ENCODE measurements around the gene PDK4. TPM values are rescaled to one million over a fixed set of nuclear protein-coding genes. Genes with fewer than 3 reads are reported as not detected.
"Not testable (repeated sequence)": the region's sequence is repeated elsewhere in the genome, so short reads cannot be mapped to it uniquely, and the experiment has no call there.

The PDK4 gene
- total RNA-seq, 2 experiments from 2014 or later, result not detected

GRCh38 chr7:95607561-95607960 is 11.2 kb upstream of the PDK4 start:
- DNase-seq, result no peak
- Mint-ChIP-seq H3K36me3 (ENCODE audit: low read depth) (no peaks in the 10 kb centered on the region), H3K4me3 (no peak overlapping the region), H3K27ac (no peak overlapping the region), H3K4me1 (ENCODE audit: low read depth) (no peaks in the 10 kb centered on the region), H3K27me3 (peaks cover 9% of the 10 kb centered on the region), H3K9me3 (peaks cover 6% of the 10 kb centered on the region)
- ChIA-PET POLR2A (no interaction called here), CTCF (no interaction called here)
- no peak for TF ChIP-seq CTCF (IDR thresholded peaks at IDR 0.05)
- no peaks in the 10 kb centered on the region for H3K4me1 ChIP-seq (ENCODE audit: insufficient read depth, low read length)
- H3K9me3 ChIP-seq (ENCODE audit: control insufficient read depth in 1 of 2, insufficient read depth in 1 of 2, low read length in 2 of 2), result peaks cover 0 to 10% of the 10 kb centered on the region in 2 experiments
- H3K4me3 ChIP-seq (ENCODE audit: low read length), result no peak overlapping the region
- no peaks in the 10 kb centered on the region for H3K36me3 ChIP-seq (ENCODE audit: insufficient read depth, low read length)
- no peaks in the 10 kb centered on the region for H3K27me3 ChIP-seq (ENCODE audit: control insufficient read depth in 1 of 2, insufficient read depth in 2 of 2, low read length in 2 of 2)
- intact Hi-C loops (cut with DNase I, micrococcal nuclease), result no loop called here
- no peak for ATAC-seq (ENCODE audit: poor library complexity)
- H3K27ac ChIP-seq (ENCODE audit: low read depth in 1 of 2, low read length in 2 of 2), result no peak overlapping the region

- intact Hi-C loops (cut with DNase I, micrococcal nuclease), result no loop called here
- ChIA-PET POLR2A (no interaction called here), CTCF (no interaction called here)
- Mint-ChIP-seq H3K9me3 (peaks cover 4% of the 10 kb centered on the region), H3K27ac (no peak overlapping the region), H3K36me3 (ENCODE audit: low read depth) (no peaks in the 10 kb centered on the region), H3K4me1 (ENCODE audit: low read depth) (no peaks in the 10 kb centered on the region), H3K4me3 (no peak overlapping the region), H3K27me3 (peaks cover 4% of the 10 kb centered on the region)
- ATAC-seq (ENCODE audit: poor library complexity) (no peak), DNase-seq (no peak)
- no peaks in the 10 kb centered on the region for H3K27me3 ChIP-seq (ENCODE audit: control insufficient read depth in 1 of 2, insufficient read depth in 2 of 2, low read length in 2 of 2)
- H3K27ac ChIP-seq (ENCODE audit: low read depth in 1 of 2, low read length in 2 of 2), result no peak overlapping the region
- peaks cover 0 to 10% of the 10 kb centered on the region in 2 experiments for H3K9me3 ChIP-seq (ENCODE audit: control insufficient read depth in 1 of 2, insufficient read depth in 1 of 2, low read length in 2 of 2)
- no peaks in the 10 kb centered on the region for H3K4me1 ChIP-seq (ENCODE audit: insufficient read depth, low read length)
- no peaks in the 10 kb centered on the region for H3K36me3 ChIP-seq (ENCODE audit: insufficient read depth, low read length)
- TF ChIP-seq CTCF (IDR thresholded peaks at IDR 0.05), result no peak
- H3K4me3 ChIP-seq (ENCODE audit: low read length), result no peak overlapping the region
These were observed 9.0 kb upstream of the PDK4 start for GRCh38 chr7:95605275-95605674.

- CTCF ChIA-PET; POLR2A ChIA-PET; H3K4me3 ChIP-seq (ENCODE audit: low read length); H3K27ac ChIP-seq (ENCODE audit: low read depth in 1 of 2, low read length in 2 of 2); intact Hi-C loops (cut with DNase I, micrococcal nuclease); H3K4me3 Mint-ChIP-seq; H3K36me3 ChIP-seq (ENCODE audit: insufficient read depth, low read length); H3K27ac Mint-ChIP-seq; H3K4me1 Mint-ChIP-seq (ENCODE audit: low read depth); H3K9me3 ChIP-seq (ENCODE audit: control insufficient read depth in 1 of 2, insufficient read depth in 1 of 2, low read length in 2 of 2); H3K4me1 ChIP-seq (ENCODE audit: insufficient read depth, low read length); H3K27me3 Mint-ChIP-seq; H3K9me3 Mint-ChIP-seq; ATAC-seq (ENCODE audit: poor library complexity); DNase-seq; H3K36me3 Mint-ChIP-seq (ENCODE audit: low read depth); H3K27me3 ChIP-seq (ENCODE audit: control insufficient read depth in 1 of 2, insufficient read depth in 2 of 2, low read length in 2 of 2): not testable (repeated sequence)
These were observed 8.5 kb upstream of the PDK4 start for GRCh38 chr7:95604811-95605210.

GRCh38 chr7:95604397-95604796 is 8.1 kb upstream of the PDK4 start:
- H3K4me1 ChIP-seq (ENCODE audit: insufficient read depth, low read length); H3K9me3 ChIP-seq (ENCODE audit: control insufficient read depth in 1 of 2, insufficient read depth in 1 of 2, low read length in 2 of 2); CTCF ChIA-PET; H3K36me3 Mint-ChIP-seq (ENCODE audit: low read depth); intact Hi-C loops (cut with DNase I, micrococcal nuclease); H3K9me3 Mint-ChIP-seq; H3K27me3 Mint-ChIP-seq; H3K27me3 ChIP-seq (ENCODE audit: control insufficient read depth in 1 of 2, insufficient read depth in 2 of 2, low read length in 2 of 2); H3K27ac Mint-ChIP-seq; H3K4me3 Mint-ChIP-seq; H3K4me3 ChIP-seq (ENCODE audit: low read length); H3K4me1 Mint-ChIP-seq (ENCODE audit: low read depth); ATAC-seq (ENCODE audit: poor library complexity); H3K36me3 ChIP-seq (ENCODE audit: insufficient read depth, low read length); POLR2A ChIA-PET; DNase-seq; H3K27ac ChIP-seq (ENCODE audit: low read depth in 1 of 2, low read length in 2 of 2): not testable (repeated sequence)
